ENCODE results near the gene ZNF350.
"Not testable (repeated sequence)": the region's sequence is repeated elsewhere in the genome, so short reads cannot be mapped to it uniquely, and the experiment has no call there.

- TF ChIP-seq, protein P1, sequence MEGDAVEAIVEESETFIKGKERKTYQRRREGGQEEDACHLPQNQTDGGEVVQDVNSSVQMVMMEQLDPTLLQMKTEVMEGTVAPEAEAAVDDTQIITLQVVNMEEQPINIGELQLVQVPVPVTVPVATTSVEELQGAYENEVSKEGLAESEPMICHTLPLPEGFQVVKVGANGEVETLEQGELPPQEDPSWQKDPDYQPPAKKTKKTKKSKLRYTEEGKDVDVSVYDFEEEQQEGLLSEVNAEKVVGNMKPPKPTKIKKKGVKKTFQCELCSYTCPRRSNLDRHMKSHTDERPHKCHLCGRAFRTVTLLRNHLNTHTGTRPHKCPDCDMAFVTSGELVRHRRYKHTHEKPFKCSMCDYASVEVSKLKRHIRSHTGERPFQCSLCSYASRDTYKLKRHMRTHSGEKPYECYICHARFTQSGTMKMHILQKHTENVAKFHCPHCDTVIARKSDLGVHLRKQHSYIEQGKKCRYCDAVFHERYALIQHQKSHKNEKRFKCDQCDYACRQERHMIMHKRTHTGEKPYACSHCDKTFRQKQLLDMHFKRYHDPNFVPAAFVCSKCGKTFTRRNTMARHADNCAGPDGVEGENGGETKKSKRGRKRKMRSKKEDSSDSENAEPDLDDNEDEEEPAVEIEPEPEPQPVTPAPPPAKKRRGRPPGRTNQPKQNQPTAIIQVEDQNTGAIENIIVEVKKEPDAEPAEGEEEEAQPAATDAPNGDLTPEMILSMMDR (IDR thresholded peaks at IDR 0.05; ENCODE audit: borderline replicate concordance, extremely low read depth, low read length, poor library complexity, severe bottlenecking) = not testable (repeated sequence)
- not testable (repeated sequence) for TF ChIP-seq EZH2 (IDR thresholded peaks at IDR 0.05; ENCODE audit: borderline replicate concordance, low read depth, low read length, severe bottlenecking)
Observed at GRCh38 chr19:52024478-52024877, 37.8 kb upstream of the ZNF350 start.

Measured in DND-41 (cell line).